ENCODE measurements around the gene ZNF775.

GRCh38 chr7:150415161-150416153, 36.3 kb downstream of the ZNF775 start:
- TF ChIP-seq CTCF (conservative IDR thresholded peaks at IDR 0.05; ENCODE audit: low read depth, low read length), result no peak
- TF ChIP-seq EZH2 (IDR thresholded peaks at IDR 0.05; ENCODE audit: low read length, unreplicated experiment), result no peak
